ENCODE measurements around the gene BSND.
"Not testable (repeated sequence)": the region's sequence is repeated elsewhere in the genome, so short reads cannot be mapped to it uniquely, and the experiment has no call there.

Gene BSND

GRCh38 chr1:54998677-54999076 is at the start of gene BSND:
BSND (plus strand) TSS chr1:54998933; CDS start chr1:54999187, 254 bp downstream.
- DNase-seq (ENCODE audit: low read depth in 2 of 2), result no peak

DNA sequence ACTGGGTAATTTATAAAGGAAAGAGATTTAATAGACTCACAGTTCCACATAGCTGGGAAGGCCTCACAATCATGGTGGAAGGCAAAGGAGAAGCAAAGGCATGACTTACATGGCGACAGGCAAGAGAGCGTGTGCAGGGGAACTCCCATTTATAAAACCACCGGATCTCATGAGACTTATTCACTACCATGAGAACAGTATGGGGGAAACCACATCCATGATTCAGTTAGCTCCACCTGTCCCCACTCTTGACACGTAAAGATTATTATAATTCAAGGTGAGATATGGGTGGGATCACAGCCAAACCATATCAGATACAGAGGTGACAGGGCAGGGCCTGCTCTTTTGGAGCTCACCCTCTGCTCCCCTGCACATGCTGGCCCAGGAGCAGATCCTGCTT is 49.7 kb upstream of the BSND start:
- DNase-seq (ENCODE audit: low read depth in 2 of 2), result no peak

- no peak for DNase-seq (ENCODE audit: low read depth in 2 of 2)
Observed at GRCh38 chr1:54950006-54950368, 48.7 kb upstream of the BSND start.

- peak in 1 of 2 donors; percentile 8 for DNase-seq (ENCODE audit: low read depth in 2 of 2)
Observed at GRCh38 chr1:54950369-54951163, 48.2 kb upstream of the BSND start.

- no peak for DNase-seq (ENCODE audit: low read depth in 2 of 2)
Observed at GRCh38 chr1:54951810-54952226, 46.9 kb upstream of the BSND start.

DNA sequence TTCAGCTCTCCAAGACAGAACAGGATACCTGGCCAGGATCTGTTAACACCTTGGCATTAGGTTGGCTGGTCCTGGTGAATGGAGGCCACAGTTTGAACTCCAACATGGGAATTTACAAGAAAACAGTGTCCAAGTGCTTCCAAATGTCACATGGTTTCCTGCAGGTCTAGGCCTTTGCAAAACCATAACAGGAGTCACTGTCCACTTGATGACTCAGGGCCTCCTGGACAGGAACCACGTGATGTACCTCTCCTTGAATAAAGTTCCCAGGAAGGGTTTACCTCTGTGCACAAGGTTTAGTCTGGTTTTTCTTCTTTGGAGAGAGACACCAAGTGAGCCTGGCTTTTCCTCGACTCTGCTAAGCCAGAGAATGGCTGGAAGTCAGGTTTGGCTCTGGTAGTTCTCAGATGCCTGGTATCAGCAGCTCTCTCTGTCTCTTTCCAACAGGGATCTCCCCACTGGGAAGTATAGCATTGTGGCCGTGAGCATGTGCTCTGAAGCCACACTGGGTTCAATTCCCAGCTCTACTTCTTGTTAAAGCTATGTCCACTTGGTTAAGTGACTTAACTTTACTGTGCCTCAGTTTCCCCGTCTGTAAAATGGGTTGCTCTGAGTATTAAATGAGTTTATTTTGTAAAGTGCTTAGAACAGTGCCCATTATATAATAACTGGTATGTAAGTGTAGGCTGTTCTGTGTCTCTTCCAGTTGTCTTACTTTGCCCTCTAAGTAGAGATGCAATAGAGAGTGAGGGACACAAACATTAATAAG is 45.6 kb upstream of the BSND start:
- no peak for DNase-seq (ENCODE audit: low read depth in 2 of 2)

DNA sequence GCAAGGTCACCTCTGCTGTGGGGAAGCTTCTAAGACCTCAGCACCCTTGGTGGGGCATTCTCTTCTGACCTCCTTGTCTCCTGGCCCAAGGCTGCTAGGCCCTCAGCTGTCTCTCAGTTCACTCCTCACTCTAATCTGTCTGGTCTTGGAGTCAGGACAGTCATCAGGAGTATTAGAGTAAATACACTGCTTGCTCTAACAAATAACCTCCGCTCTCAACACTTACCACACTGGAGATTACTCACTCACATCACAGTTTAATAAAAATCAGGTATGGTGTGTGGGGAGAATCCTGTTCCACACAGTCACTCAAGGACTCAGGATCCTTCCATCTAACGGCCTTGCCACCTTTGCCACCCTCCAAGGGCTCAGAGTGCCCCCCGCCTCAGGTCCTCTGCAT is 44.9 kb upstream of the BSND start:
- DNase-seq (ENCODE audit: low read depth in 2 of 2), result no peak

DNA sequence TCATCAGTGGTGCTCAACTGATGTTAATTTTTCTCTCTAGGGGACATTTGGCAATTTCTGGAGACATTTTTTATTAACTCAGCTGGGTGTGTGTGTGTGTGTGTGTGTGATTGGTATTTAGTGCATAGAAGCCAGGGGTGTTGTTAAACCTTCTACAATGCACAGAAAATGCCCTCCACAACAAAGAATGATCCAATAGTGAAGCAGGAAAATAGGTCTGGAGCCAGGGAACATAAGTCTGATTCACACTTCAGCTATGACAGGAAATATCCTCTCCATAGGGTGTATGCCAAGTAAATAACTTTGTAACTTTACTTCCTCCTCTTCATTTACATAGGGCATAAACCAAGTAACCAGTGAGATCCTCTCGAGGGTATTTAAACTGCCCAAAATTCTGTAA is 43.4 kb upstream of the BSND start:
- DNase-seq (ENCODE audit: low read depth in 2 of 2), result no peak

- DNase-seq (ENCODE audit: low read depth in 2 of 2), result no peak
Observed at GRCh38 chr1:54956726-54957125, 42.0 kb upstream of the BSND start.

GRCh38 chr1:54959241-54959640 is 39.5 kb upstream of the BSND start:
- DNase-seq (ENCODE audit: low read depth in 2 of 2), result no peak

DNA sequence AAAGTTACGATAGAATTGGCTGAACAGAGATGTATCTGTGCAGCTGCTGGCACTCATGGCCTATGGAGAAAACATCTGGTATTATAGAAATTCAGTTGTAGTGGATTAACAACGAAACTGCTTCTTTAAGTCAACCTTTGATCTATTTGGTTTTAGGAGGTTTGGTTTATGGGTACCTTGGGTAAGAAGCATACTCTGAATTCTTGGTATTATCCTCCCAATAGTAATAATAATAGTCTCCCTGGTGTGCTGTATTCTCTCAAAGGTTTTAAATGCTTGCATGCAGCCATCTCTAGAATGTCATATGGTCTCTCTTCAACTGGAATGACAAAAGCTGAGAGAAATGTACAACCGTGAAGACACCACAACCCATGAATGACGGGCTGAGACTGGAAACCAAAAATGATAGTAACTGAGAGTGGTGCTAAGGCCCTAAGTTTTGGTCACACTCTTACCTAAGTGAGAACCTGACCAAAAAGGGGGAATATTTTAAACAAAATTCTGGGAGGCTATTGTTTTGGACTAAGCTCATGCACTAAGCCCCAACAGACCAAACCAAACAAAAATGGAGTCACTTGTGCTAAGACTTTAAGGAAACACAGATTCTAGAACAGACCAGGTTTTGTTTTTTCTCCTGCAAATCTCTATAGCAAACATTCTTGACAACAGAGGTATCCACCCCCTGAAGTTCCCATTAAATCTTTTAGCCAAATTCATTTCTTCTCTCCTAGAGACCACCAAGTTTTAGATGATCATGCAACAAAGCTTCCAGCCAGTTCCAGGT is 35.9 kb upstream of the BSND start:
- DNase-seq (ENCODE audit: low read depth in 2 of 2), result no peak

DNA sequence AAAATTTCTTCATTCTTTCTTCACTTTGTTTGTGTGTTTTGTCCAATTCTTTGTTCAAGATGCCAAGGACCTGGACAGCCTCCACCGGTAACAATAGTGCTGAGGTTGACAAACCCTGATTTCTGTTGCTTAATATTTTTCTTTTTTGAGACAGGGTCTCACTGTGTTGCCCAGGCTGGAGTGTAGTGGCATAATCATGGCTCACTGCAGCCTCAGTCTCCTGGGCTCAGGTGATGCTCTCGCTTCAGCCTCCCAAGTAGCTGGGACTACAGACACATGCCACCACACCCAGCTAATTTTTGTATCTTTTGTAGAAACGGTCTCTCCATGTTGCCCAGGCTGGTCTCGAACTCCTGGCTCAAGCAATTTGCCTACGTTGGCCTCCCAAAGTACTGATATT is 34.9 kb upstream of the BSND start:
- DNase-seq (ENCODE audit: low read depth in 2 of 2), result not testable (repeated sequence)

DNA sequence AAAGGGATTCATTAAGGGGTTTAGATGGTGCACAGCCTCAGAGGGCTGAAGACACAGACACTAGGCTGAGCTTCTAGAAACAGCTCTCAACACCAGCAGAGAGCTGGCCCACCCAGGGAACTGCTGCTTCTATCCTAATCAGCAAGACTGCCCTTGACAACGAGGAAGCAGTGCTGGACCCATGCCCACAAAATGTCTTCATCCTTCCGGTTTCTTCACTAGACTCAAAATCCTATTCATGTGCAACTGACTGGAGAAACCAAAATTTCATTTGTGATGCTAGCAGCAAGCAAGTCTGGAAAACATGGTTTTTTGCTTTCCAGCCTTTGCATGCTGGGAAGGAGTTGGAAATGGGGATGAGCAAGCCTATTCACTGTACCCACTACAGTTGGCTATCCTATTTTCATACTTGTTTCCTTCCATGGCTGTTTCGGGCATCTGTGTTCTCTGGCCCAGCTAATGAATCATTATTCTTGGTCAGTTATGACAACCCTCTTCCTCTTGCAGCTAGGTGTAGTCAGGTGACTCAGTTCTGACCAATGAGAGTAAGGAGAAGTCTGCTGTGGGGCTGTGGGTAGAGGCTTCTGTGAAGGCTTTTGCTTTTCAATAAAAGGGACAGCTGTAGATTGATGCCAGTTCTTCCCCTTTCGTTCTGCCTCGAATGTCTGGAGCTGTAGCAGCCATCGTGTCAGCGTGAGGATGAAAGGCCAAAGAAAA is 33.0 kb upstream of the BSND start:
- DNase-seq (ENCODE audit: low read depth in 2 of 2), result no peak

DNA sequence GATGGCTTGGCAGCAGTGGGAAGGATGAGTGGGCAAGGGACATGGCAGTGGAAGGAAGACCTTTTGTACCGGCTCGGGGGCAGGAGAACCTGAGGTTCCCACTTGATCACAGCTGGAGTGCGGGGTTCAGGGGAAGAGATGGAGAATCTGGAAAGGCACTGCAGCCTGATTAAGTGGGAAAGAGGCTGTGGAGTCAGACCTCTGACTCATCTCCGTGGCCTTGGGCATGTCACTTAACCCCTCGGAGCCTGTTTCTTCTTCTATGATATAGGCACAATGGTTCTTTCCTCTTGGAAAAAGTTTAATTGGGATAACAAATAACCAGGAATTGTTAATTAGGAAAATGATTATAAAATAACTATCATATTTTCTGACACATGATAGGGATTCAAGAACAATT is 31.4 kb upstream of the BSND start:
- DNase-seq (ENCODE audit: low read depth in 2 of 2), result no peak

DNA sequence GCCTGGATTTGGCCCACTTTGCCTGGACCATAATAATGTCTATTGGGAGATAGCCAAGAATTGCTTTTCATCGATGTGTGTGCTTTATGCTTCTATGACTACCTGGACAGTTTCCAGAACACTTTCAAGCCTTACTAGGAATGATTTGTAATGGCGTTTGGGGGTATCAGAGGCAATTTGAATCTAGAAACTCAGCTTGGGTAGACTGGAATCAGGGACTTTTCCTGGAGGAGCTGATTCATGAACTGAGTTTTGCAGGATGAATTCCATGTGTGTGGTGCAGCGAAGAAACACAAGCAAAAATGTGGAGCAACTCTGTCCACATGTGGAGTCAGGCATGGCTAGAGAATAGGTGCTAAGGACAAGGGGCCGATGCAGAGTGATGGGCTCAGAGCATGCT is 30.2 kb upstream of the BSND start:
- no peak for DNase-seq (ENCODE audit: low read depth in 2 of 2)

DNA sequence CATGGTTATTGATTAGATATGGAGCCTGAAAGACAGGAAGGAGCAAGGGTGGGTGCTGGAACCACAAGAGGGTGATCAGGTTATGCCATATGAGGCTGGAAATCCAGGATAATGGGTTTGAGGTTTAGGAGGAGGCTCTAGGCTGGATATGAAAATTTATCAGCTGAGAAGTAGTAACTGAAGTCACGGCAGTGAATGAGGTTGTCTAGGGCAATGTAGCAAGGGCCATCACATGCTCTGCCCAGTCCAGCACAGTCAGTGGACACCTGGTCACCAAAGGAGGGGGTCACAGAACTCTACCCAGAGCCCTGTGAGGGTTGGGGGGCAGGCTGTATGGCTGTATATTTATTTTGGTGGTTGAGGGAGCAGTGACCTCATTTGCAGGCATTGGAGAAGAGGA is 28.9 kb upstream of the BSND start:
- DNase-seq (ENCODE audit: low read depth in 2 of 2), result no peak

DNA sequence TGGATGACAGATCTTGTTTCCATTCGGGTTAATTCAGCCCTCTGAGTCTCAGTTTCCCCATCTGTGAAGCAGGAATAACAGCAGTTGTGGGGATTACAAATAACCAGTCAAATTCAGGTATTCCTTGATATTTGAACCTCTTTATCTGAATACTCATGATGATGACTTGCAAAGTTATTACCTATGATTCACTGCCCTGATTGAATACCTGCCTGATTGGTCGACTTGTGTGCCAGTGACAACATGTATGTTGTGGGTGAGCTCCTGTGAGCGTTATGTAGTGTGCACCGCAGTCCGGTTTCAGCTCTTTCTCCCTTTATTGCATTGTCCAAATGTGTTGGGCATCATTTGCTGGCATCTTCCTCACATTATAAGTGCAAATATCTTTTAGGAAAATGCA is 27.8 kb upstream of the BSND start:
- DNase-seq (ENCODE audit: low read depth in 2 of 2), result no peak

GRCh38 chr1:54971317-54971791 is 27.4 kb upstream of the BSND start:
- DNase-seq (ENCODE audit: low read depth in 2 of 2), result no peak

- DNase-seq (ENCODE audit: low read depth in 2 of 2), result no peak
Observed at GRCh38 chr1:54972436-54972835, 26.3 kb upstream of the BSND start.

DNA sequence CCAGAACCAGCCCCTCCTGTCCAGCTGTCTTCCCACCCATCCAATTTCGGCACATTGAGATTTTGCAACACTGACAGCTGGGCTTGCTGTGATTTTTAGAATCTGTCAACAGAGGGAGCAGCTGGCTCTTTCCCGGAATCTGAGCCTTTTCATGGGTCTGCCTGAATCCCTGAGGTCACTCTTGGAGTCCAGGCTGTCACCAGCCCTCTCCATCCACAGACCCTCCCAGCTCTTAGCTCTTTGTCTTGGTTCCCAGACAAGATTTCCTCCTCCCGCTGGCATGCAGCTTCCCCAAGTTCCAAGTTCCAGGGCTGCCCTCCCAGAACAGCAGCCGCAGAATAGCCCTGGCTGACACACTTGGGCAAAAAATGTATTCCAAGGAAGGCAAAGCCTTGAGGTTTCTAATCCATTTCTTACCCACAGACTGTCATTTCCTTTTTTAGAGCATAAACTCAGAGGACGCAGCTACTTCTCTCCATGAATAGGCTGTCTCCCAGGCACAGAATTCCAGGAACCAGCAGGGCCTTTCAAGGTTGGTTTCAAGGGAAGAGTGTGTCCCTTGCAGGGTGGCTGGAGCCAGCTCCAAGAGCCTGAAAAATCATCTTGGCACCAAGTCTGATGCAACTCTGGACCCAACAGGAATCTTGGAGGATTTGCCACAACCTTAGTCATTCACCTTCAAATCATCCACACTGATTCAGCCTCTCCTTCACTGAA is 25.4 kb upstream of the BSND start:
- DNase-seq (ENCODE audit: low read depth in 2 of 2), result no peak

Measured in stimulated activated CD8-positive, alpha-beta memory T cell treated with anti-CD3 and anti-CD28 coated beads, Interleukin-7, amount 100 ng/mL, for 4 hours (primary cell).